NK-92 treated with Interleukin-12 subunit alpha and Interleukin-12 subunit beta, amount 100 ng/mL, for 24 hours (cell line): Measurements from ENCODE around the gene TPO.

Source experiments
- DNase-seq: peaks from one replicate; lab custom pipeline; 2025; lab: John Stamatoyannopoulos, UW

Gene TPO

GRCh38 chr2:1528273-1529064, 115.2 kb downstream of the TPO start:
- no peak for DNase-seq

GRCh38 chr2:1538663-1539062, 125.4 kb downstream of the TPO start:
- DNase-seq = no peak

GRCh38 chr2:1539441-1539840, 126.2 kb downstream of the TPO start:
- DNase-seq = no peak

DNA sequence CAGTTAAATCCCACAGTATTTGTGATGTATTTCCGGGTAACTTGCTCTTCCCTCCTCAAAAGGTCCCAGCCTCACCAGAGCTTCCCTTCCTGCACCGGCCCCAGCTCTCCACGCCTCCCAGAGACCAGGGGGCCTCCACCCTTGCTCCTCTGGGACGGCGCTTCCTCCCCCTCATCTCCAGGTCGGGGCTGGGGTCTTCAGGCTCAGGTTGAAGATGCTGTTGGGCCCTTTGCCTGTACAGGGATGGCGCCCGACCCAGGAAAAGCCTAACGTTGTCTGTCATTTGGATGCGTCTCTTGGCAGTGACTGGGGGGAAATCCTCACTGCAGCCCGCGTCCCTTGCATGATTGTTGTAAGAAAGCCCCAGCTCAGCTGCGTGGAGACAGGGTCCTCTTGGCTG, 126.7 kb downstream of the TPO start:
- no peak for DNase-seq

- no peak for DNase-seq
Observed at GRCh38 chr2:1540481-1540880, 127.2 kb downstream of the TPO start.

GRCh38 chr2:1541040-1541439, 127.8 kb downstream of the TPO start:
- no peak for DNase-seq

DNA sequence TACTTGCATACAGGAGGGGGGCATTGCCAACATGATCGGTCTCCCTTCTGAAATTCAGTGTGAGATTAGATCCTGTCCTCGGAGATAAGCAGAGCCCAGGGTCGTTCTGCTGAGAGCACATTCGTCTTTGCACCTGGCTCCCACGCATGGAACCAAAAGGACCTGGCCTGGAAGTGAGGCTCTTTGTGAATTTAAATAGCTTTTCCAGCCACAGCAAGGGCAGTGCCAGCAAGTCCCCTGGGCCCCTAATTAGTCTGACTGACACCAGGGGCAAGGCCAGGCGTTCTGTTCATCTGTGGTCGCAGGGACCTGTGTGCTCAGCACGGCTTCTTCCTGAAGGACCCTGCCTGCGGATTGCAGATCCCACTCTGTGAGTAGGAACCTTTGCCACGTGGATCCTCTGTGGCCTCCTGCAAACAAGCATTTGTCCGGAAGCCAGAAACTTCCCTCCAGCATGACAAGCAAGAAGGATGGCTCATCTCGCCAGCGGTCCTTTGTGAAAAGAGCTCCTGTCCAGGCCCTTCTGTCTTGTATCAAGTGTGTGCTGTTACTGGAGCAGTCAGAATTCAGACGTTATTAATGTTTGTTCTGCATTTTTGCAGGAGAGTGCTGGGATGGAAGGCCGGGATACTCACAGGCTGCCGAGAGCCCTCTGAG, 128.7 kb downstream of the TPO start:
- no peak for DNase-seq

- no peak for DNase-seq
Observed at GRCh38 chr2:1542971-1543370, 129.7 kb downstream of the TPO start.

GRCh38 chr2:1543776-1544477, 130.7 kb downstream of the TPO start:
- DNase-seq = no peak

DNA sequence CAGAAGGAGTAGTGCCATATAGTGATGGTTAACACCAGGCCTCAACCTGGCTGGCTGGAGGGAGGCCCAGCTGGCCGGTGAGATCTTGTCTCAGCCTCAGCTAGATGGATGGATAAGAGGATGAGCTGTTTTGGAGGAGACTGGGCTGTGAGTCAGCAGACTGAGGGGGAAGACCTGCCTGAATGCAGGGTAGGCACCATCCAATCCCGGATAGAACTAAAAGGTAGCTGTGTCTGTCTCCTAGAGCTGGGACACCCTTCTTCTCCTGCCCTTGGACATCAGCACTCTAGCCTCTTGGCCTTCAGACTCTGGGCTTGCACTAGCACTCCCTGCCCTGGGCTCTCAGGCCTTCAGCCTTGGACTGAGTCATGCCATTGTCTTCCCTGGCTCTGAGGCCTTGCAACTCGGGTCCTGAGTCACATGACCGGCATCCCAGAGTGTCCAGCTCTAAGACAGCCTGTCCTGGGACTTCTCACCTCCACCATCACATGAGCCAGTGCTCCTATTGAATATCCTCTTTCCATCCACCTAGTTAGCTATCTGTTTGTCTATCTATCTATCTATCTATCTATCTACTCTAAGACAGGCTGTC, 131.3 kb downstream of the TPO start:
- no peak for DNase-seq

GRCh38 chr2:1546023-1546591, 132.8 kb downstream of the TPO start:
- no peak for DNase-seq

DNA sequence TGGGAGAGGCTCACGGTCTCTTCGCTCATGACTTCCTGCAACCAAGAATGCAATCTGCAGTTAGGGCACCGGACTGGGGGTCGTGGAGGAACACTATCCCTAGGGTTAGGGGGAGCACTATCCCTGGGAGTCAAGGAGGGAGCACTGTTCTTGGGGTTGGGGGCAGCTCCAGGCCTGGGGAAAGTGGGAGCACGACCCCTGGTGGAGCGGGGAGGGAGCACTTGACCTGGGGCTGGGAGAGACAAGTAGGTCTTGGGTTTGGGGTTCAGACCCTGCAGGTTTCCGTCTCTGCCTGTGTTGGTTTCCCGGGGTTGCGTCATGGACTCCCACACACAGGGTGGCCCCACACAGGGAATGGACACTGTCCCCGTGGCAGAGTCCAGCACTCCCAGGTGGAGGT, 133.6 kb downstream of the TPO start:
- no peak for DNase-seq

DNA sequence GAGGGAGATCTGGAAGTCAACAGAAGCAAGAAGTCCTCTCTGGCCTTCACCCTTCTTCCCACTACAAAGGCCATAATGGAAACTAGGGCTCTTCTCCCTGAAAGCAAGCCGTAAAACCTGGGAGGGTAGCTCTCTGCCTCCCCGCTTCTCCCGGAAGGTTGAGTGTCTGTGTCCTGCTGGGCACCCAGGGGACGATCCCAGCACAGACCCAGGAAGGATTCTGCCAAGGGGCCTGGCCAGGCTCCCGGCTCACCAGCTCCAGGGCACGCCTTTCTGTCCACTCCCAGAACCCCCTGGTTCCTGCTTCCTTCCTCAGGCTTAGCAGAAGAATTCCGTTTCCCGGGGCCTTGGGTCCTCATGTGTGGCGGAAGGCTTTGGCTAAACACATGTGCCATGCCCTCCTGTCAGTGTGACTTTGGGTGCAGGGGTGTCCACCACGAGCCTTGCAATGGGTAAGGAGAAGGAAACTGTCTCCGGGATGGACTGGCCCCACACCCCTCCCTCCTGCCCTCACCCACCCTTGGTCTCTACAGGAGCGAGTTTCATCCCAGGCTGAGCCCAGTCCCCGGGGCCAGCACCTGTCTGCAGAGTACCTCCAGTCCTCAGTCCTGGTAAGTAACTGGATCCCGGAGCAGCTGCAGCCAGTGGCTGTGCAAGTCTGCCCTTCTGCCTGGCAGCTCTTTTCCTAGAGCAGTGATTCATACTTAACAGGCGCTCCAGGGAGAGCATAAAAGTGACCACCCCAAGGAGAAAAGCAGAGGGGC, 135.8 kb downstream of the TPO start:
- no peak for DNase-seq

DNA sequence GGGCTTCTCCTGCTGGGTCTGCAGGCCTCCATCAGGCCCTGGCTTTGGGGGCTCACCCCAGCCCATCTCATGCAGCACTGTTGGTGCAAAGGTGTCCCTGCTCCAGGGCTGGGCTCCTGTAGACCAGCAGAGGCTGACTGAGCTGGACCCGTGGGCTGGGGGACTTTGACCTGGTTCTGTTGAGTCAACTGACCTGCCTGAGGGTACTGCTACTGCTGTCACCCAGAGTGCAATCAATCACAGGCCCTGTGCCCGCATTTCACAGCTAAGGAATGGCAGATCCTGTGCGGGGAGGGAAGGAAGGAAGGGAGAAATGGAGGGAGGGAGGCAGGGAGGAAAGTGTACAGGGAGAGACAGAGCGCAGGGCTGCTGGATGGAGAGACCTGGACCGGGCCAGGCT, 136.8 kb downstream of the TPO start:
- DNase-seq = no peak

- DNase-seq = peak; percentile 13
Observed at GRCh38 chr2:1550658-1551316, 137.5 kb downstream of the TPO start.

DNA sequence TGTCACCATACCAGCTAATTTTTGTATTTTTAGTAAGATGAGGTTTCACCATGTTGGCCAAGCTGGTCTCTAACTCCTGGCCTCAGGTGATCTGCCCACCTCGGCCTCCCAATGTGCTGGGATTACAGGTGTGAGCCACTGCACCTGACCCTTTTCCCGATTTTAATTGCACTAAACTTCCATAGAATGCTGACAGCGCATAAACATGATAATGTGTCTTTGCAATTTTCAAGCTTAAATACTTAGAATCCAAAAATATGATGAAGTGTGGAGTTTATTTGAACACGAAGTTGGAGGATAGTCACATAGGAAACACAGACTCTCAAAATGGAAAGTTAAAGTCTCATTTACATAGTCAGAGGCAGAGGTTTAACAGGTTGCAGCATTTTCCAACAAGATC, 138.6 kb downstream of the TPO start:
- no peak for DNase-seq

DNA sequence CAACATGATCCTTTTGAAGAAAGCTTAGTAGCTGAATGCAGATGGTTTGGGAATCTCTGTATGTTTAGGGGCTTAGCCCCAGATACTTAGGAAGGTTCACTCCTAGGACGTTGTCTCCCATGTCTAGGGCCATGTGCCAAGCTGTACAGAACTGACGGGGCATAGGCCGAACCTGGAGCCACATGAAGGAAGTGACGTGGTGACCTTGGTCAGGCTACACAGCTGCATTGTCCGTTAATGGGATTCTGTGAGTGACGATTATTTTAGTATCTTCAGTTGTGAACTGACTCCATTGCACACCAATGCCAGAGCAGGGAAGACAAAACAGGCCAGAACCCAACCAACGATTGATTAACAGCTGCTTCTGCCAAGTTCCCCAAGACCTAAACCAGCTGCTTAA, 139.3 kb downstream of the TPO start:
- DNase-seq = no peak

DNA sequence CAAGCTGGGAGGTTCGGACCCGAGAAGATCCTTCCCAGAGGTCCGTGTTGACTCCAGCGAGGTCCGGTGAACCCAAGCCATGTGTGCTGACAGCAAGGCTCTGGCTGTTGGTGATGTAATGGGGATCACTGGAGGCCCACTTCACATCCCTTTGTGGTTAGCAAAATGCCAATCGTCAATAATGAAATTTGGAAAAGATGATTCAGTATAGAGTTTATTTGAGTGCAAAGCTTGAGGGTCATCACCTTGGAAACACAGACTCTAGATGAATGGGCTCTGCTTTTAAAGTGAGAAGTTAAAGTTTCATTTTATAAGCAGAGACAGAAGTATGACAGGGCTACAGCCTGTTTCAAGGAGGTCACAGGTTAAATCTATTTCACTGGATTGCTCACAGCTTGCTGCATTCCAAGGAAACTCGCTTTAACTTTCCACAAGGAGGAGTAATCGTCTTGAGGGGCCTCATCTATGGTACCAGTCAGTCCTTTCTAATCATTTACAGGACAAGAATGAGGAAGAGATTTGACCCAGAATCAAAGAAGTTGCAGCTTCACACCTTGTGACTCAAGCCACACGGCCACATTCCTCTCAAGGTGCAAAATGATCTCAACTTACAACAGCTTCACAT, 140.5 kb downstream of the TPO start:
- DNase-seq = no peak

GRCh38 chr2:1556286-1556685, 143.0 kb downstream of the TPO start:
- no peak for DNase-seq

GRCh38 chr2:1556776-1557466, 143.7 kb downstream of the TPO start:
- DNase-seq = no peak
